ENCODE data around the gene TMEM18. TPM values are rescaled to one million over a fixed set of nuclear protein-coding genes. Genes with fewer than 3 reads are reported as not detected.

TMEM18 gene
- total RNA-seq, 1 experiment from 2014 or later: 18.8 TPM

DNA sequence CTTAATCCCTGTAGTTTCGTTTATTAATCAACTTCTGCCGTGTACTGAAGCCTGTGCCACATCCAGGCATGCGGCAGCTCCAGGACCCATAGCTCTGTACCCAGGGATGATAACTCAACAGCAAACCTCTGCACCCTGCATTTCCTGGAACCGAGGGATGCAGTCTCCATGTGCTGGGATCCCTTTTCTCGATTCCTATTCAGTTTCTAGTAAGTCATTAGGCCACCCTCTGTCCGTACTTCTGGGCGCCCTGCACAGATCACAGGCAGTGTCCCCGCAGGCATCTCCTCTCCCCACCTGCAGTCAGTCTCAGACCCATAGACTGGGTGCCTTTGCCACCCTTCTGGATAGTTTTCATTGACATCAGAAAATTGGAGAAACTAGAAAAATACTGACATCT, 18.8 kb downstream of the TMEM18 start:
- H3K36me3 ChIP-seq (replicated peaks; ENCODE audit: control insufficient read depth, insufficient read depth, low read length): no peaks in the 10 kb centered on the region
- DNase-seq: no peak
- H3K4me3 ChIP-seq (ENCODE audit: insufficient read depth, low read depth, low read length): no peak overlapping the region
- peaks cover 1% of the 10 kb centered on the region; the same call in 1 of the 2 replicates for H3K27me3 ChIP-seq (ENCODE audit: control insufficient read depth, insufficient read depth, low read length)

DNA sequence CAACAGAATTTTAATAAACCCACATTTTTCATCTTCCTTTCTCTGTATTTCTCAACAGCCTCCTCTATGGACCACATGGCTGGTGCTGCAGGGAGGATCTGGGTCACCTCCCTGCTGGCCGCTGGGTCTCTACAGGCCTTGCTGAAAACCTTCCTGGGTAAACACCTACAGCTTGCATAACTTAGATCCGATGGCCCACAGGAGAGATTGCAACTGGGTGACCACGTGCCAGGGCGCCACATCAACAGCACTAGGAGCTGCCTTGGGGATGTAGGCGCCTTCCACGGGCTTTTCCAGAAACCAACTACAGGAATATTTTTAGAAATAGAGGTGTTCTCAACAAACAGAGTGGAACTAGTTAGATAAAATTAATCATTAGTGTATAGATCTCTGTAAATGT, 19.4 kb downstream of the TMEM18 start:
- Histone ChIP-seq H3K36me3 (replicated peaks; ENCODE audit: control insufficient read depth, insufficient read depth, low read length) (no peaks in the 10 kb centered on the region), H3K27me3 (ENCODE audit: control insufficient read depth, insufficient read depth, low read length) (peaks cover 1% of the 10 kb centered on the region; the same call in 1 of the 2 replicates), H3K4me3 (ENCODE audit: insufficient read depth, low read depth, low read length) (no peak overlapping the region)
- no peak for DNase-seq

DNA sequence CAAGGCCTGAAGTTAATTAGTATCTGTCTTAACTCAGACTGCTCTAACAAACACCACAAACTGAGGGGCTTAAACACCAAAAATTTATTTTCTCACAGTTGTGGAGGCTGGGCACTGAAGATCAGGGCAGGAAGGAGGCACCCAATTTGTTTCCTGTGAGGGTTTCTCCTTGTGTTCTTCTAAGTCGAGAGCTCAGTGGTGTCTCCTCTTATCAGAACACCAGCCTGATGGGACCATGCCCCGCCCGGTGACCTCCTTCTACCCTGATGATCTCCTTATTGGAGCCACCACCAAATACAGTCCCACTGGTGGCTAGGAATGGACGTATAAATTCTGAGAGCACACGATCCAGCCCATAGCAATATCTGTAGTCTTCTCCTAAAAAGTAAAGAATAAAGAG, 20.5 kb downstream of the TMEM18 start:
- no peak for DNase-seq
- peaks cover 1% of the 10 kb centered on the region; the same call in 1 of the 2 replicates for H3K27me3 ChIP-seq (ENCODE audit: control insufficient read depth, insufficient read depth, low read length)
- H3K4me3 ChIP-seq (ENCODE audit: insufficient read depth, low read depth, low read length): no peak overlapping the region
- no peaks in the 10 kb centered on the region for H3K36me3 ChIP-seq (replicated peaks; ENCODE audit: control insufficient read depth, insufficient read depth, low read length)

DNA sequence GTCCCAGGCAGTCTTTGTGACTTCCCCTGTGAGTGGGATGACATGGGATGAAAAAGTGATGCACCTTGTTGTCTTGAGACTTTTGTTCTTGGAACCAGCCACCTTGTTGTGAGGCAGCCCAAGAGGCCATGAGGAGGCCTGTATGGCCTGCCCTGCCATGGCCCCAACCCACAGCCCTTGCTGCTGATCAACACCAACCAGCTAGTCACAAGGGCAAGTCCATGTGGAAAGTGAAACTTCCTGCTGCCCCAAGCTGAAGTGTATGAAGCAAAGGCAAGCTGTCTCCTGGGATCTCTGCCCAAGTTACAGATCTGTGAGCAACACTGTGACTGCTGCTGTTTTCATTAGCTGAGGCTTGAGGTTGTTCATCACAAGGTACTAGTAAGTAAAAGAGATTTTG, 21.6 kb downstream of the TMEM18 start:
- no peak for DNase-seq
- Histone ChIP-seq H3K36me3 (replicated peaks; ENCODE audit: control insufficient read depth, insufficient read depth, low read length) (no peaks in the 10 kb centered on the region), H3K4me3 (ENCODE audit: insufficient read depth, low read depth, low read length) (no peak overlapping the region), H3K27me3 (ENCODE audit: control insufficient read depth, insufficient read depth, low read length) (peaks cover 1% of the 10 kb centered on the region; the same call in 1 of the 2 replicates)

DNA sequence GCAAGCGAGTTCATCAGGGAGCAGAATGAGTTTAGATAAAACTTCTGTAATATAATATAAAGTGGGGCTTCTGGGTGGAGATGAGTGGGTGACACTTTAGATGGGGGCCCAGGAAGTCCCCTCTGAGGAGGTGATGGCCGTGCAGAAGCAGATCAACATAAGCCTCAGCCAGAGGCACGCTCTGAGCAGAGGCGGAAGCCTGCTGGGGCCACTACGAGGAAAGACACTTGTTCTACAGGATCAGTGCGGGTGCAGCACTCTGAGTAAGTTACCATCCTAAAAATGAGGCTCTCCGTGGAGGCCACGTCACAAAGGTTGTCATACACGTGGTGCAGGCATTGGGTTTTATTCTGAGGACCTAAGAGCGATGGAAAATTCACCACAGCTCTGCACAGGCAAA, 22.3 kb downstream of the TMEM18 start:
- H3K4me3 ChIP-seq (ENCODE audit: insufficient read depth, low read depth, low read length): no peak overlapping the region
- H3K27me3 ChIP-seq (ENCODE audit: control insufficient read depth, insufficient read depth, low read length): peaks cover 1% of the 10 kb centered on the region; the same call in 1 of the 2 replicates
- H3K36me3 ChIP-seq (replicated peaks; ENCODE audit: control insufficient read depth, insufficient read depth, low read length): no peaks in the 10 kb centered on the region
- DNase-seq: no peak

DNA sequence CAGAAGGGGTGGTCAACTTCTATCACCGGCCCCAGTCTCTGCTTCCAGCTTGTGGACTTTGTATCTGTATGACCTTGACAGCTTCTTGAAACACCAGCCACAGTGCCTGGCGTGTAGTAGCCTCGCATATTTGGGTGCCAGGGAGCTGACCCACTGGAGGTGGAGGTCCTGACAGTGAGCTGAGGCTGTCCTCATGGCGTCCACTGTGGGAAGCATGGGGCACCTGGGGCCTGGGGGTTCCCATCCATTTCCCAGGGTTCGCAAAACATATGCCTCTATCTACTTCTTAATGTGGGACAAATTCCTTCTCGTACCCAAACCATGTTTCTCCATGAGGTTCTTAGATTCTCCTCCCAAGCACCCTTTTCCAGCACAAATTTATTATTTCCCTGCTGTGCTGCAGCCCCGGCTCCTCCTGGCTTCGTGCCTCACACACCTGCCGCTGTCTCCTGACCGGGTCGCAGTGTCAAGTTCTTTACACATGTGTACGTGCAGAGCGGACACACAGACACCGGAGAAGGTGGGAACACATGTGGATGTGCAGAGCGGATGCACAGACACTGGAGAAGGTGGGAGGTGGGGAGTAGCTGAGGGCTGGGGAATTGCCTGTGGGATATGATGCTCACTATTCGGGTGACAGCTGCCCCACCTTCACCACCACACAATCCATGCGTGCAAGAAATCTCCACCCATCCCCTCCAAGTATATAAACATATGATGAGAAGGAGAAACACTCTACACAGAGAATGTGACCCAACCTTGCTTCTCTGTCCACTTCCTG, 23.4 kb downstream of the TMEM18 start:
- H3K36me3 ChIP-seq (replicated peaks; ENCODE audit: control insufficient read depth, insufficient read depth, low read length): no peaks in the 10 kb centered on the region
- DNase-seq: no peak

DNA sequence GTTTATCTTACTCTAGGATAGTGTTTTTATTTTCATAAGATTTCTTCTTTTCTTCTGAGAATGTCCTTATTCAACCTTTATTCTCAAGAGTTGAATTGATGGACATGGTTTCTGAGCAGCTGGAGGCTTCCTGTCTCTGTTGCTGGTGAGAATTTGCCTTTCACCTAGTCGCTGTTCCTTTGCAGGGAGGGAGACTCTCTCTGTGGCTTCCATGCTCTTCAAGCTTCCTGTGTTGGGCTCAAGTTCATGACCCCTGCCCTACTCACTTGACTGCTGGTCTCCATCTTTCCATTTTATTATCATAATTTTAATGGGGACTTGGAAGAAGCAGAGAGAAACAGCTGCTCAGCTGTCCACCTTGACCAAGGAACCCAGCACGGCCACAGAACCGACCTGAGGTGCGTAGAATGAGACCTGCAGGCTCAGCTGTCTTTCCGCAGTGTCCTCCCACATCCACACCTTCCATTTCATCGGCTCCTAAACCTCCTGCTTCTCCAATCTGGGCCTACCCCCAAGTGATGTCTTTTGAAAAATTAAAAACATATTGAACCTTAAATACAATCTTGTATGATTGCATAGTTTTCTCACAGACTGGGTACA, 24.2 kb downstream of the TMEM18 start:
- Histone ChIP-seq H3K36me3 (replicated peaks; ENCODE audit: control insufficient read depth, insufficient read depth, low read length) (no peaks in the 10 kb centered on the region), H3K27me3 (ENCODE audit: control insufficient read depth, insufficient read depth, low read length) (no peaks in the 10 kb centered on the region), H3K4me3 (ENCODE audit: insufficient read depth, low read depth, low read length) (no peak overlapping the region)
- DNase-seq: no peak

More for the DNA sequence above, 23.4 kb downstream of the TMEM18 start:
- no peak overlapping the region for H3K4me3 ChIP-seq (ENCODE audit: insufficient read depth, low read depth, low read length)
- no peaks in the 10 kb centered on the region for H3K27me3 ChIP-seq (ENCODE audit: control insufficient read depth, insufficient read depth, low read length)

DNA sequence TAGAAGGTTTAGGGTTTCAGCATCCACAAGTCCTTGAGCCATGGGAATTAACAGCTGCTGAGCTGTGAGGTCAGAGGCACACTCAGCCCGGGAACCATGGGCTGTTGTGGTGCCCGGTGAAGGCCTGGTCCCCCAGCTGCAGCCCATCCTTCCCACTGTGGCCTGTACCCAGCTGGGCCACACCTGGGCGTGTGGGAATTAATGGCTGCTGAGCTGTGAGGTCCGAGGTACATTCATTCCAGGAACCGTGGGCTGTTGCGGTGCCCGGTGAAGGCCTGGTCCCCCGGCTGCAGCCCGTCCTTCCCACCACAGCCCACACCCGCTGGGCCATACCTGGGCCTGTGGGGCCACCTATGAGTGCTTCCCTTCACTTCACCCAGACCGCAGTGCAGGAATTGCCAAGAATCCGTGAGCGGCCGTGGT, 25.2 kb downstream of the TMEM18 start:
- no peak overlapping the region for H3K4me3 ChIP-seq (ENCODE audit: insufficient read depth, low read depth, low read length)
- no peaks in the 10 kb centered on the region for H3K36me3 ChIP-seq (replicated peaks; ENCODE audit: control insufficient read depth, insufficient read depth, low read length)
- H3K27me3 ChIP-seq (ENCODE audit: control insufficient read depth, insufficient read depth, low read length): no peaks in the 10 kb centered on the region
- DNase-seq: no peak

DNA sequence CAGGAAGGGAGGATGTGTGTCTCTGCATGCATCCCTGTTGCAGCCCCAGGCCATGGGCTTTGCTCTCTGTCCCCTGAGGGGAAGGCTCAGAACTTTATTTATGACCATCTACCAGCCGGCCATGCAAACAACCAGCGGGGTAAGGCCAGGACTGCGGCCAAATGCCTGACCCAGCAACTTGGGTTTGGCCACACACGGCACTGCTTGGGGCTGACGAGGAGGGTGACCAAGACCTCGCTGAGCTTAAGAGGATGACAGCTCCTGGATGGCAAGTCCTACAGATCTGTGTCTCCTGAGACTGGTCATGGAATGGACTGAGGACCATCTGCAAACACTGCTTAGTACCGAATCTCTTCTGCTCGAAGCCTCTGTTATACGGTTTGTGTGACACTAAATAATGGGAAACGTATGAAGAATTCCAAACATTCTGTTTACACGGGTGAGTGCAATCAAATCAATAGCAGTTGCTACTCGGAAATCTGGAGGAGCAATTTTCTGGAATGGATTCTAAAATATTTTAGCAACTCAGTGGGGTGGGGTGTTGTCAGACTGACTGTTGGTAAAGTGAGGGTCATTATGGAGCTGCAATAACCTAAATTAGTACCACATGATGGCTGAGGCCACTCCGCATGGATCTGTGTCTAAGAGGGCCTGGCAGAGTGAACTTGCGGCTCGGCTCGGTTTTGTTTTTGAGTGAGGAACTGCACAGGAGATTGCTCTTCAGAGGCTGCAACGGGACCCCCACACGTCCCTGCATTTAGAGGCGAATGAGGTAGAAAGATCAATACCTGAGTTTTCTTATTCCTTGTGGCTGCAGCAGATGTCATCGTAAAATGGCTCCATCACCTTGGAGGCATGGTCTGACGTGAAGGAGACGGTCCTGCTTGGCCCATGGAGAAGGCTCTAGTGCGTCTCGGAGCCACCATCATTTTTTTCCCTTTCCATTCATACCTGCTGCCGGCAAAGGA, 26.6 kb downstream of the TMEM18 start:
- H3K4me3 ChIP-seq (ENCODE audit: insufficient read depth, low read depth, low read length): no peak overlapping the region
- H3K36me3 ChIP-seq (replicated peaks; ENCODE audit: control insufficient read depth, insufficient read depth, low read length): no peaks in the 10 kb centered on the region
- DNase-seq: no peak

DNA sequence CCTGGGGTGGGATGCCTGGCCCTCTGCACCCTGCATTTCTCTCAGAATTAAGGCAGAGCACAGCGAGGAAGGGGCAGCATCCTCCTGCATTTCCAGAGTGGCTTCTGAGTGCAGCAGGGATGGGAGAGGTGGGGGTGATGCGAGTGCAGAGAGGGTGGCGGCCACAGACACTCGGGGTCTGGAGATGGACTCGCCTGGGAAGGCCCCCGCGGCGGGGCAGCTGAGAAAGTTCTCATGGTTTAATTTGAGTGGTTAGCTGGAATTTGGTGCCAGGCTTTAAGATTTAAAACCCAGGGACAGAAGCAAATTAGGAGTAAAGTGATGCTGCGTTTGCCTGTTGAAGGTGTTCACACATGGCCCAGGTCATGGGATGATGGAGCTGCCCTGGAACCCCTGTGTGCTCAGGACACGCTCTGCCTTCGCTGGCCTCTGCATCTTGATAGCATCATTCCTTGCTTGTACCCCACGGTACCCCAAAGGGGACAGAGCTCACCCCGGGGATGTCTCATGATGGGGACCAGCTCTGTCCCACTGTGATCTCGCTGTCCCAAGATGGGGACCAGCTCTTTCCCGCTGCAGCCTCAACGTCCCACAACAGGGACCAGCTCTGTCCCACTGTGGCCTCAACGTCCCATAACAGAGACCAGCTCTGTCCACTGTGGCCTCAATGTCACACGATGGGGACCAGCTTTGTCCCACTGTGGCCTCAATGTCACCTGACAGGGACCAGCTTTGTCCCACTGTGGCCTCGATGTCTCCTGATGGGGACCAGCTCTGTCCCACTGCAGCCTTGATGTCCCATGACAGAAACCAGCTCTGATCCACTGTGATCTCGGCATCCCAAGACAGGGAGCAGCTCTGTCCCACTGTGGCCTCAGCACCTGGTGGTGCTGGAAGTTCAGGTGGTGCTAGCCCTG, 27.5 kb downstream of the TMEM18 start:
- no peaks in the 10 kb centered on the region for H3K36me3 ChIP-seq (replicated peaks; ENCODE audit: control insufficient read depth, insufficient read depth, low read length)
- no peak overlapping the region for H3K4me3 ChIP-seq (ENCODE audit: insufficient read depth, low read depth, low read length)
- DNase-seq: no peak
- H3K27me3 ChIP-seq (ENCODE audit: control insufficient read depth, insufficient read depth, low read length): no peaks in the 10 kb centered on the region; the same call in 1 of the 2 replicates

More for the DNA sequence above, 26.6 kb downstream of the TMEM18 start:
- H3K27me3 ChIP-seq (ENCODE audit: control insufficient read depth, insufficient read depth, low read length): no peaks in the 10 kb centered on the region; the same call in 1 of the 2 replicates

DNA sequence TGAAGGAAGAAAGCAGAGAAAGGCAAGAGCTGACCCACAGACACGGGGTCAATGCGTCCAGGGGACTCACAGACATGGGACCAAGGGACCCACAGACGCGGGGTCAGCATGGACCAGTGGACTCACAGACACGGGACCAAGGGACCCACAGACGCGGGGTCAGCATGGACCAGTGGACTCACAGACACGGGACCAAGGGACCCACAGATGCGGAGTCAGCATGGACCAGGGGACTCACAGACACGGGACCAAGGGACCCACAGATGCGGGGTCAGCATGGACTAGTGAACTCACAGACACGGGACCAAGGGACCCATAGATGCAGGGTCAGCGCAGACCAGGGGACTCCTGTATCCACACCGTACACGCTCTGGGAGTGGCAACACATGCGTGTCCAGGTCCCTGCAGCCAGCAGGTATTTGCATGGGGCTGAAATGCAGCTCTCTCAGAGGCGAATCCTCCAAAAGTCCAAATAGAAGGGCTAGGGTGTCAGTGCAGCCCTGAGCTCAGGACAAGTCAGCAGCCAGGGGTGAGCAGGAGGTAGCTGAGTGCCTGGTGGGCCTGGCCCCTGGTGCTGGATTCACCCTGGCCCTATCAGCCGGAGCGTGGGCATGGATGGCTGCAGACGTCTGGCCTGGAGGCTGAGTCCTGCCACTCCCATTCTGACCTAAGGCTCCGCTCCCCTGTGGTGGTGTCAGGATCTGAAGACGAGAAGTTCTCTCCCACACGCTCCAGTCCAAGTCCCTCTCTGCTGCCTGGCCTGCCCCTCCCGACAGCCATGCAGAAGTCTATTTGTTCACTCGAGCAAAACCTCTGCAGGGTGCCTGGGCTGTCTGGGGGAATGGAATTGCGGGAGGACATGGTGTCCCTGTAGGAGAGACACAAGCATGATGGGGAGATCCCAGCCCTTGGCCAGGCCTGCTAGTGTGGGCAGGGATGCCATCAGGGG, 28.5 kb downstream of the TMEM18 start:
- Histone ChIP-seq H3K4me3 (ENCODE audit: insufficient read depth, low read depth, low read length) (no peak overlapping the region), H3K36me3 (replicated peaks; ENCODE audit: control insufficient read depth, insufficient read depth, low read length) (no peaks in the 10 kb centered on the region), H3K27me3 (ENCODE audit: control insufficient read depth, insufficient read depth, low read length) (no peaks in the 10 kb centered on the region; the same call in 1 of the 2 replicates)
- DNase-seq: no peak

DNA sequence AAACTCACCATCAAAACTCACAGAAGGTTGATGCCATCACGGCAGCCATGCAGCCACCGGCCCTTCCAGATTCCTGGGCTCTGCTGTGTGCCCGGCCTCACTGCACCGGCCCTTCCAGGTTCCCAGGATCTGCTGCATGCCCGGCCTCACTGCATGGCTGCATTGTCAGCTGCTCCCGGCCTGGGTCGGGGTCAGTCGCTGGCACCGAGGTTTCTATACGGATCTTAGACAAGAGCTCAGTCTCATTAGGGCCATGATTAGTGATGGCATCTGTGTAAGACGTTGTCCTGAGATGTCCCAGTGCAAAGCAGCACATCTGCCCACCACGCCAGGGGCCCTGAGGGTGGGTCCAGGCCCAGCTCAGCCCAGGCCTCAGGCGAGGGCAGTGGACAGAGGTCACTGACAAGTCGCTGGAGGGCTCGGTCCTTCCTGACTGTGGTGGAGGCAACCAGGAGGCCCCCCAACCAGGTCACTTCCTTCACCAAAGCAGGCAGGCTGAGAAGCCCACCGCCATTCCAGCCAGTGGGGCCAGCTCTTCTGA, 29.4 kb downstream of the TMEM18 start:
- H3K36me3 ChIP-seq (replicated peaks; ENCODE audit: control insufficient read depth, insufficient read depth, low read length): no peaks in the 10 kb centered on the region
- no peak for DNase-seq

More for the DNA sequence above, 29.4 kb downstream of the TMEM18 start:
- H3K27me3 ChIP-seq (ENCODE audit: control insufficient read depth, insufficient read depth, low read length): no peaks in the 10 kb centered on the region; the same call in 1 of the 2 replicates
- H3K4me3 ChIP-seq (ENCODE audit: insufficient read depth, low read depth, low read length): no peak overlapping the region
